HepG2 (cell line): Measurements from ENCODE around the gene CDC27. TPM values are rescaled to one million over a fixed set of nuclear protein-coding genes. Genes with fewer than 3 reads are reported as not detected.

Source experiments
- ATAC-seq: fragments of 200-7000 bp; cut with Tn5 transposase; 3 replicates; pipeline ENCODE4 v1.9.1; 2020; ENCODE audit warnings: mild to moderate bottlenecking, moderate library complexity
- BruUV-seq: library from RNA; stranded (reverse); fragments of 400-500 nt; replicated peaks from 2 replicates; lab custom pipeline; 2021; lab: Mats Ljungman, UMichigan
- CTCF ChIA-PET: fragments of 300-600 bp; formaldehyde crosslinking; extraction: SDS; loops from one replicate; lab custom pipeline; 2021; ENCODE audit warnings: low total read pairs, inconsistent platforms, low intra/inter-chr PET ratio; lab: Yijun Ruan, JAX
- POLR2A ChIA-PET: fragments of 350-600 bp; sonication (Branson Sonifier 250); formaldehyde crosslinking; loops from one replicate; lab custom pipeline; 2020; ENCODE audit warnings: antibody characterized with exemption, inconsistent platforms; lab: Yijun Ruan, JAX
- DNase-seq: peaks from one replicate; pipeline ENCODE4 v3.0.0-alpha.2; 2015; ENCODE audit warnings: low spot score
- FAIRE-seq: peaks from 3 replicates; lab custom pipeline; 2011; peaks lifted over from hg19 to GRCh38; lab: Jason Lieb, UNC
- H2AFZ ChIP-seq: one replicate; pipeline ENCODE4 v1.6.1; 2011; ENCODE audit warnings: low read length, inconsistent platforms
- H3K27ac ChIP-seq: fragments of 300-600 bp; 3 replicates; pipeline ENCODE4 v1.8.0; 2011; ENCODE audit warnings: mixed run types, mild to moderate bottlenecking, mixed read lengths, low read length, inconsistent platforms; ENCODE audit not compliant: insufficient read depth; ENCODE audit errors: extremely low read length
- H3K27me3 ChIP-seq, 2 experiments: fragments of 200-600 bp in 1 of 2; 2 replicates in 1 of 2; 3 replicates in 1 of 2; pipeline versions ENCODE4 v1.6.0 to v1.8.0; 2011; ENCODE audit warnings: low read length in 2 of 2, mild to moderate bottlenecking in 2 of 2, moderate library complexity in 2 of 2, inconsistent platforms in 1 of 2; ENCODE audit not compliant: insufficient read depth in 2 of 2, control insufficient read depth in 1 of 2
- H3K36me3 ChIP-seq, 2 experiments: fragments of 200-600 bp in 1 of 2; replicated peaks in 1 of 2; 2 replicates in 1 of 2; 3 replicates in 1 of 2; pipeline versions ENCODE4 v1.5.1 to v1.8.0; 2011; ENCODE audit warnings: low read length in 2 of 2, inconsistent platforms in 1 of 2; ENCODE audit not compliant: insufficient read depth in 2 of 2, control insufficient read depth in 1 of 2
- H3K4me1 ChIP-seq: 2 replicates; pipeline ENCODE4 v1.5.1; 2012; ENCODE audit warnings: low read length, inconsistent platforms; ENCODE audit not compliant: insufficient read depth
- H3K4me2 ChIP-seq: 2 replicates; pipeline ENCODE4 v1.6.0; 2011; ENCODE audit warnings: low read depth, low read length, inconsistent platforms
- H3K4me3 ChIP-seq, 3 experiments: fragments of 200-600 bp in 1 of 3; sonication (generic), shearing (Covaris generic) in 1 of 3; replicated peaks in 1 of 3; 2 replicates each; pipeline ENCODE4 v1.5.1; 2011 to 2016; ENCODE audit warnings: low read length in 3 of 3, inconsistent platforms in 2 of 3, low read depth in 2 of 3, mild to moderate bottlenecking in 2 of 3, control low read depth in 1 of 3, mixed read lengths in 1 of 3; ENCODE audit not compliant: insufficient read depth in 1 of 3
- H3K79me2 ChIP-seq: one replicate; pipeline ENCODE4 v1.6.1; 2011; ENCODE audit warnings: low read length, inconsistent platforms; ENCODE audit not compliant: insufficient read depth
- H3K9ac ChIP-seq: 2 replicates; pipeline ENCODE4 v1.6.0; 2011; ENCODE audit warnings: mild to moderate bottlenecking, low read depth, low read length, inconsistent platforms; ENCODE audit not compliant: insufficient read depth
- H3K9me3 ChIP-seq: 2 replicates; pipeline ENCODE4 v1.5.1; 2012; ENCODE audit warnings: mild to moderate bottlenecking, low read length
- H4K20me1 ChIP-seq: 2 replicates; pipeline ENCODE4 v1.6.0; 2011; ENCODE audit warnings: inconsistent platforms, mild to moderate bottlenecking, low read length, moderate library complexity; ENCODE audit not compliant: insufficient read depth
- BRD4 ChIP-seq: sonication (generic); formaldehyde crosslinking; IDR thresholded peaks from 2 replicates; pipeline ENCODE4 v1.4.0; 2020; ENCODE audit warnings: missing genetic modification reagents
- FOXA1 ChIP-seq, 2 experiments: fragments of 450-650 bp in 1 of 2; sonication (generic) in 1 of 2; formaldehyde crosslinking in 1 of 2; IDR thresholded peaks; 2 replicates each; pipeline versions ENCODE4 v1.4.0 to v1.6.1; 2016 to 2020; ENCODE audit warnings: missing genetic modification reagents in 1 of 2
- MEF2D ChIP-seq: sonication (generic); formaldehyde crosslinking; IDR thresholded peaks from 2 replicates; pipeline ENCODE4 v1.5.1; 2020; ENCODE audit warnings: mild to moderate bottlenecking, missing genetic modification reagents
- MTA3 ChIP-seq: sonication (generic); formaldehyde crosslinking; IDR thresholded peaks from 2 replicates; pipeline ENCODE4 v1.4.0; 2020; ENCODE audit warnings: missing genetic modification reagents
- RFXAP ChIP-seq: sonication (generic); formaldehyde crosslinking; IDR thresholded peaks from 2 replicates; pipeline ENCODE4 v1.4.0; 2020; ENCODE audit warnings: missing genetic modification reagents, borderline replicate concordance
- ZFP90 ChIP-seq: sonication (generic); formaldehyde crosslinking; IDR thresholded peaks from 2 replicates; pipeline ENCODE4 v1.8.0; 2022; ENCODE audit warnings: missing genetic modification reagents, mild to moderate bottlenecking, inconsistent platforms, borderline replicate concordance
- ZKSCAN1 ChIP-seq: fragments of 150-350 bp; IDR thresholded peaks from 2 replicates; pipeline ENCODE4 v1.6.1; 2014; ENCODE audit warnings: low read length
- ZNF121 ChIP-seq: sonication (generic); formaldehyde crosslinking; IDR thresholded peaks from 2 replicates; pipeline ENCODE4 v1.5.0; 2020; ENCODE audit warnings: mild to moderate bottlenecking, missing genetic modification reagents
- ZNF264 ChIP-seq: sonication (generic); formaldehyde crosslinking; IDR thresholded peaks from 2 replicates; pipeline ENCODE4 v1.4.0; 2020; ENCODE audit warnings: missing genetic modification reagents
- ZNF589 ChIP-seq: sonication (generic); formaldehyde crosslinking; conservative IDR thresholded peaks from 2 replicates; pipeline ENCODE4 v1.8.0; 2022; ENCODE audit warnings: mild to moderate bottlenecking, moderate library complexity, missing genetic modification reagents
- ZNF724P ChIP-seq: sonication (generic); formaldehyde crosslinking; IDR thresholded peaks from 2 replicates; pipeline ENCODE4 v1.8.0; 2022; ENCODE audit warnings: missing genetic modification reagents, borderline replicate concordance
- ZNF781 ChIP-seq: sonication (generic); formaldehyde crosslinking; IDR thresholded peaks from 2 replicates; pipeline ENCODE4 v1.5.1; 2020; ENCODE audit warnings: borderline replicate concordance, mild to moderate bottlenecking, missing genetic modification reagents; ENCODE audit errors: not compliant biosample characterization
- WGBS: methylation state at CpG from one replicate; pipeline ENCODE4 v1.1.6; 2017; ENCODE audit warnings: low lambda C conversion rate; 5-methylcytosine and 5-hydroxymethylcytosine counted together
- in situ Hi-C: cut with HindIII; loops from 2 replicates; pipeline ENCODE4 v1.10.0; 2017; ENCODE audit warnings: low pct_unique_long_range_greater_than_20kb; ENCODE audit not compliant: extremely low pct_ligation_motif_present
- intact Hi-C: fragments of 100-400 bp; cut with micrococcal nuclease; formaldehyde crosslinking; loops from one replicate; pipeline ENCODE4 v1.10.0; 2022; ENCODE audit not compliant: unreplicated experiment
- polyA plus RNA-seq, 8 experiments: library from polyadenylated mRNA; depleted of rRNA in 3 of 8; stranded (reverse) in 7 of 8; unstranded in 1 of 8; fragments of >200 nt; fragmentation: Illumina TruSeq in 4 of 8; extraction: Trizol in 4 of 8; gene quantifications; 2 replicates each; pipeline versions ENCODE4 v1.2.1 to v1.2.3, GENCODE V29; 2011 to 2016; ENCODE audit warnings: low read depth in 4 of 8, missing spikeins in 1 of 8, mixed read lengths in 1 of 8; ENCODE audit not compliant: insufficient read depth in 1 of 8
- total RNA-seq, 5 experiments: library from RNA; depleted of rRNA; stranded (reverse); fragments of >200 nt; fragmentation: Illumina TruSeq; extraction: Trizol; gene quantifications; 2 replicates each; pipeline ENCODE4 v1.2.3, GENCODE V29; 2016; ENCODE audit warnings: low read depth in 1 of 5
- TF ChIP-seq, protein P1 (sequence below): sonication (generic); formaldehyde crosslinking; IDR thresholded peaks from 2 replicates; pipeline ENCODE4 v1.5.1; 2020; ENCODE audit warnings: mild to moderate bottlenecking, missing genetic modification reagents, borderline replicate concordance
- TF ChIP-seq, protein P2 (sequence below): sonication (generic); formaldehyde crosslinking; IDR thresholded peaks from 2 replicates; pipeline ENCODE4 v1.5.0; 2020; ENCODE audit warnings: missing genetic modification reagents, mild to moderate bottlenecking, borderline replicate concordance
- TF ChIP-seq, protein P3 (sequence below): sonication (generic); IDR thresholded peaks from 2 replicates; pipeline ENCODE4 v1.6.1; 2016; ENCODE audit warnings: low read depth, borderline replicate concordance
- TF ChIP-seq, protein P4 (sequence below), 2 experiments: sonication (generic) in 1 of 2; formaldehyde crosslinking in 1 of 2; IDR thresholded peaks; 2 replicates each; pipeline versions ENCODE4 v1.4.0 to v1.6.1; 2018 to 2020; ENCODE audit warnings: missing genetic modification reagents in 2 of 2, borderline replicate concordance in 1 of 2, low read depth in 1 of 2, mild to moderate bottlenecking in 1 of 2, missing biosample characterization in 1 of 2

Gene CDC27
- total and polyA plus RNA-seq, 2 of the 13 experiments (the other 11 are each of a cell fraction or from before 2014, with no cell fraction given): 80.7 to 102 TPM

DNA sequence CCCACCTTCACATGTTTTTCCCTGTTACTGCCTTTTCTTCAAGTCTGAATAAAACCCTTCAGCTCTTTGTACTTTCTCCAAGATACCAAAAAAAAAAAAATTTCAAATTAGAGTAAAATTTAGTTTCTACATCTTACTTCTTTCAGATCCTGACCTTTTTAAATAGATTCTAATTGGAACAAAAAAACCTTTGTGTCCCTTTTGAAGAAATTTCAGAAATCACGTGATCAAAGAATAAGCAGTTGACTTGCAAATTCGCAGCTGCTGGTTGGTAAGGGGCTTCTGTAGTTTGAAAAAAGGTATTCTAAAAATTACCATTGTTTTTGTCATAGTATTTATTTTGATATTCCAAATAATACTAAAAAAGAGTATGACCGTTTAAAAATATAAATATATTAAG, 71.7 kb downstream of the CDC27 start:
- 95% methylated on average over 3 of the region's 3 CpGs for WGBS
- ATAC-seq: no peak
- Histone ChIP-seq H3K4me1 (peaks cover 9% of the 10 kb centered on the region), H3K4me3 (no peak overlapping the region), H3K9ac (no peak overlapping the region), H3K27me3 (no peaks in the 10 kb centered on the region), H2AFZ (no peak overlapping the region), H3K27ac (no peak overlapping the region), H3K4me2 (no peak overlapping the region), H4K20me1 (no peaks in the 10 kb centered on the region), H3K9me3 (no peaks in the 10 kb centered on the region), H3K79me2 (no peaks in the 10 kb centered on the region), H3K36me3 (peaks cover 11 to 31% of the 10 kb centered on the region in 2 experiments)
- no peak for DNase-seq
- no peak for FAIRE-seq
- in situ Hi-C loops: no loop called here
- CTCF ChIA-PET: no interaction called here
- POLR2A ChIA-PET: no interaction called here
- BruUV-seq: no TSS peak
- intact Hi-C loops: no loop called here
- TF ChIP-seq MTA3 (CRISPR knock-in tag): no peak
- TF ChIP-seq ZNF264: no peak
- no peak for TF ChIP-seq ZNF781
- TF ChIP-seq, protein P1, sequence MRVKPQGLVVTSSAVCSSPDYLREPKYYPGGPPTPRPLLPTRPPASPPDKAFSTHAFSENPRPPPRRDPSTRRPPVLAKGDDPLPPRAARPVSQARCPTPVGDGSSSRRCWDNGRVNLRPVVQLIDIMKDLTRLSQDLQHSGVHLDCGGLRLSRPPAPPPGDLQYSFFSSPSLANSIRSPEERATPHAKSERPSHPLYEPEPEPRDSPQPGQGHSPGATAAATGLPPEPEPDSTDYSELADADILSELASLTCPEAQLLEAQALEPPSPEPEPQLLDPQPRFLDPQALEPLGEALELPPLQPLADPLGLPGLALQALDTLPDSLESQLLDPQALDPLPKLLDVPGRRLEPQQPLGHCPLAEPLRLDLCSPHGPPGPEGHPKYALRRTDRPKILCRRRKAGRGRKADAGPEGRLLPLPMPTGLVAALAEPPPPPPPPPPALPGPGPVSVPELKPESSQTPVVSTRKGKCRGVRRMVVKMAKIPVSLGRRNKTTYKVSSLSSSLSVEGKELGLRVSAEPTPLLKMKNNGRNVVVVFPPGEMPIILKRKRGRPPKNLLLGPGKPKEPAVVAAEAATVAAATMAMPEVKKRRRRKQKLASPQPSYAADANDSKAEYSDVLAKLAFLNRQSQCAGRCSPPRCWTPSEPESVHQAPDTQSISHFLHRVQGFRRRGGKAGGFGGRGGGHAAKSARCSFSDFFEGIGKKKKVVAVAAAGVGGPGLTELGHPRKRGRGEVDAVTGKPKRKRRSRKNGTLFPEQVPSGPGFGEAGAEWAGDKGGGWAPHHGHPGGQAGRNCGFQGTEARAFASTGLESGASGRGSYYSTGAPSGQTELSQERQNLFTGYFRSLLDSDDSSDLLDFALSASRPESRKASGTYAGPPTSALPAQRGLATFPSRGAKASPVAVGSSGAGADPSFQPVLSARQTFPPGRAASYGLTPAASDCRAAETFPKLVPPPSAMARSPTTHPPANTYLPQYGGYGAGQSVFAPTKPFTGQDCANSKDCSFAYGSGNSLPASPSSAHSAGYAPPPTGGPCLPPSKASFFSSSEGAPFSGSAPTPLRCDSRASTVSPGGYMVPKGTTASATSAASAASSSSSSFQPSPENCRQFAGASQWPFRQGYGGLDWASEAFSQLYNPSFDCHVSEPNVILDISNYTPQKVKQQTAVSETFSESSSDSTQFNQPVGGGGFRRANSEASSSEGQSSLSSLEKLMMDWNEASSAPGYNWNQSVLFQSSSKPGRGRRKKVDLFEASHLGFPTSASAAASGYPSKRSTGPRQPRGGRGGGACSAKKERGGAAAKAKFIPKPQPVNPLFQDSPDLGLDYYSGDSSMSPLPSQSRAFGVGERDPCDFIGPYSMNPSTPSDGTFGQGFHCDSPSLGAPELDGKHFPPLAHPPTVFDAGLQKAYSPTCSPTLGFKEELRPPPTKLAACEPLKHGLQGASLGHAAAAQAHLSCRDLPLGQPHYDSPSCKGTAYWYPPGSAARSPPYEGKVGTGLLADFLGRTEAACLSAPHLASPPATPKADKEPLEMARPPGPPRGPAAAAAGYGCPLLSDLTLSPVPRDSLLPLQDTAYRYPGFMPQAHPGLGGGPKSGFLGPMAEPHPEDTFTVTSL (CRISPR knock-in tag): no peak
- TF ChIP-seq ZNF589 (CRISPR knock-in tag): no peak
- TF ChIP-seq FOXA1 (IDR thresholded peaks at IDR 0.05): no peak
- TF ChIP-seq FOXA1 (CRISPR knock-in tag; IDR thresholded peaks at IDR 0.05): no peak
- TF ChIP-seq, protein P2, sequence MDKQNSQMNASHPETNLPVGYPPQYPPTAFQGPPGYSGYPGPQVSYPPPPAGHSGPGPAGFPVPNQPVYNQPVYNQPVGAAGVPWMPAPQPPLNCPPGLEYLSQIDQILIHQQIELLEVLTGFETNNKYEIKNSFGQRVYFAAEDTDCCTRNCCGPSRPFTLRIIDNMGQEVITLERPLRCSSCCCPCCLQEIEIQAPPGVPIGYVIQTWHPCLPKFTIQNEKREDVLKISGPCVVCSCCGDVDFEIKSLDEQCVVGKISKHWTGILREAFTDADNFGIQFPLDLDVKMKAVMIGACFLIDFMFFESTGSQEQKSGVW (CRISPR knock-in tag): no peak
- no peak for TF ChIP-seq ZNF121 (CRISPR knock-in tag)
- TF ChIP-seq, protein P3, sequence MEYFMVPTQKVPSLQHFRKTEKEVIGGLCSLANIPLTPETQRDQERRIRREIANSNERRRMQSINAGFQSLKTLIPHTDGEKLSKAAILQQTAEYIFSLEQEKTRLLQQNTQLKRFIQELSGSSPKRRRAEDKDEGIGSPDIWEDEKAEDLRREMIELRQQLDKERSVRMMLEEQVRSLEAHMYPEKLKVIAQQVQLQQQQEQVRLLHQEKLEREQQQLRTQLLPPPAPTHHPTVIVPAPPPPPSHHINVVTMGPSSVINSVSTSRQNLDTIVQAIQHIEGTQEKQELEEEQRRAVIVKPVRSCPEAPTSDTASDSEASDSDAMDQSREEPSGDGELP: no peak
- no peak for TF ChIP-seq BRD4
- TF ChIP-seq, protein P4, sequence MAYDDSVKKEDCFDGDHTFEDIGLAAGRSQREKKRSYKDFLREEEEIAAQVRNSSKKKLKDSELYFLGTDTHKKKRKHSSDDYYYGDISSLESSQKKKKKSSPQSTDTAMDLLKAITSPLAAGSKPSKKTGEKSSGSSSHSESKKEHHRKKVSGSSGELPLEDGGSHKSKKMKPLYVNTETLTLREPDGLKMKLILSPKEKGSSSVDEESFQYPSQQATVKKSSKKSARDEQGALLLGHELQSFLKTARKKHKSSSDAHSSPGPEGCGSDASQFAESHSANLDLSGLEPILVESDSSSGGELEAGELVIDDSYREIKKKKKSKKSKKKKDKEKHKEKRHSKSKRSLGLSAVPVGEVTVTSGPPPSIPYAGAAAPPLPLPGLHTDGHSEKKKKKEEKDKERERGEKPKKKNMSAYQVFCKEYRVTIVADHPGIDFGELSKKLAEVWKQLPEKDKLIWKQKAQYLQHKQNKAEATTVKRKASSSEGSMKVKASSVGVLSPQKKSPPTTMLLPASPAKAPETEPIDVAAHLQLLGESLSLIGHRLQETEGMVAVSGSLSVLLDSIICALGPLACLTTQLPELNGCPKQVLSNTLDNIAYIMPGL (CRISPR knock-in tag; IDR thresholded peaks at IDR 0.05; ENCODE audit: borderline replicate concordance in 1 of 2, low read depth in 1 of 2): no peak
- no peak for TF ChIP-seq ZNF724P (CRISPR knock-in tag)
- TF ChIP-seq ZFP90: no peak
- no peak for TF ChIP-seq RFXAP (CRISPR knock-in tag)
- TF ChIP-seq ZKSCAN1: no peak
- no peak for TF ChIP-seq MEF2D (CRISPR knock-in tag)
